ENCODE measurements around the gene RAVER2. TPM values are rescaled to one million over a fixed set of nuclear protein-coding genes. Genes with fewer than 3 reads are reported as not detected.

The RAVER2 gene
- total RNA-seq, 1 experiment from 2014 or later, result 13.3 TPM

DNA sequence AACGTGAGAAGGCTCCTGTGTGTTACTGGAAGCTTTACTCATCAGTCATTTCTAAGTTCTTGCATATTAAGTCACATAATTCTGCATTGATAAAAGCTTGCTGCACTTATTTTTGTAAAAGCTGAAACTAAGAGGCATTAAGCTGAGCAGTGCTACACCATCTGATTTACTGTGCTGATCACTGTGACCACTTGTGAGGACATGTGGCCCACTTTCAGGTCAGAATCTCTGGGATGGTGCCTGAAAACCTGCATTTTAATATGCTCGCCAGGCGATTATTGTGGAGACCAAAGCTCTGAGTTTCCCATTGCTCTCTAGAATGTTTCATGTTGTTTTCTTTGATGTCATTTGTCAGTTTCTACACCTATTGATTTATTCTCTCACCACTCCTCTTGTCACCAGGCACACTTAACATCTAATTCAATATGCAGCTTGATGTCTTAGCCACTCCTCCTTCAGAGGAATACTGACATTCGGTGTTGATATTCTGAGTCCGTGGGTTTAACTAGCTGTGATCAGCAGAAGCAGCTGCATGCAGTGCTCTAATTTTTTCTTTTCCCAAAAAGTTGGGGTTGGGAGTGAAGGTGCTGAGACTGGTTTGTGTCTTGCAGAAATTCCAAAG is 85.3 kb downstream of the RAVER2 start:
- Histone ChIP-seq H3K79me1 (ENCODE audit: insufficient read depth, low read depth, low read length, poor library complexity, severe bottlenecking) (no peaks in the 10 kb centered on the region), H4K20me1 (ENCODE audit: control insufficient read depth, insufficient read depth, insufficient read length) (no peaks in the 10 kb centered on the region), H3K79me2 (ENCODE audit: insufficient read depth, low read length) (no peaks in the 10 kb centered on the region), H3K4me2 (ENCODE audit: insufficient read depth, insufficient read length, low read length) (no peak overlapping the region), H2BK120ac (ENCODE audit: low read depth, low read length, poor library complexity, severe bottlenecking) (no peak overlapping the region), H2BK20ac (ENCODE audit: low read depth, low read length, poor library complexity, severe bottlenecking) (no peak overlapping the region), H3K27me3 (ENCODE audit: insufficient read depth, low read length) (no peaks in the 10 kb centered on the region), H3K9ac (ENCODE audit: extremely low read depth, insufficient read length, low read length) (no peak overlapping the region), H2BK12ac (ENCODE audit: insufficient read length, low read depth, low read length) (no peak overlapping the region), H3K4me1 (ENCODE audit: insufficient read depth, low read length) (no peaks in the 10 kb centered on the region), H3K23me2 (ENCODE audit: insufficient read length, low read depth, low read length, poor library complexity, severe bottlenecking) (no peaks in the 10 kb centered on the region), H4K8ac (replicated peaks; ENCODE audit: insufficient read length, low read depth, low read length) (no peak overlapping the region), H4K91ac (ENCODE audit: insufficient read length, low read depth, low read length) (no peak overlapping the region), H3K4ac (ENCODE audit: low read depth, low read length) (no peak overlapping the region), H3K9me3 (ENCODE audit: control insufficient read depth, low read depth, low read length) (no peaks in the 10 kb centered on the region), H2BK5ac (ENCODE audit: insufficient read length, low read length) (no peak overlapping the region), H3K56ac (ENCODE audit: insufficient read length, low read depth, low read length) (no peak overlapping the region), H2BK15ac (ENCODE audit: low read depth, low read length) (no peak overlapping the region), H3K27ac (ENCODE audit: insufficient read length, low read depth, low read length) (no peak overlapping the region), H3K14ac (ENCODE audit: insufficient read depth, low read length) (no peak overlapping the region), H2AK5ac (ENCODE audit: insufficient read length, low read length) (no peak overlapping the region), H2AFZ (ENCODE audit: low read length) (no peak overlapping the region), H3K23ac (ENCODE audit: insufficient read length, low read depth, low read length) (no peak overlapping the region), H4K5ac (ENCODE audit: insufficient read length, low read depth, low read length) (no peak overlapping the region), H3T11ph (ENCODE audit: low read length) (no peak overlapping the region), H3K18ac (ENCODE audit: insufficient read length, low read depth, low read length) (no peak overlapping the region)
- no peak for DNase-seq
- H3K27me3 Mint-ChIP-seq (ENCODE audit: low read depth), result no peaks in the 10 kb centered on the region
- no peak overlapping the region for H3K4me3 Mint-ChIP-seq
- H3K27ac Mint-ChIP-seq, result no peak overlapping the region
- no CpG with 5 or more reads among the region's 5 CpGs for WGBS (ENCODE audit: extremely low coverage, insufficient read length, low lambda C conversion rate)
- TF ChIP-seq, protein P1, sequence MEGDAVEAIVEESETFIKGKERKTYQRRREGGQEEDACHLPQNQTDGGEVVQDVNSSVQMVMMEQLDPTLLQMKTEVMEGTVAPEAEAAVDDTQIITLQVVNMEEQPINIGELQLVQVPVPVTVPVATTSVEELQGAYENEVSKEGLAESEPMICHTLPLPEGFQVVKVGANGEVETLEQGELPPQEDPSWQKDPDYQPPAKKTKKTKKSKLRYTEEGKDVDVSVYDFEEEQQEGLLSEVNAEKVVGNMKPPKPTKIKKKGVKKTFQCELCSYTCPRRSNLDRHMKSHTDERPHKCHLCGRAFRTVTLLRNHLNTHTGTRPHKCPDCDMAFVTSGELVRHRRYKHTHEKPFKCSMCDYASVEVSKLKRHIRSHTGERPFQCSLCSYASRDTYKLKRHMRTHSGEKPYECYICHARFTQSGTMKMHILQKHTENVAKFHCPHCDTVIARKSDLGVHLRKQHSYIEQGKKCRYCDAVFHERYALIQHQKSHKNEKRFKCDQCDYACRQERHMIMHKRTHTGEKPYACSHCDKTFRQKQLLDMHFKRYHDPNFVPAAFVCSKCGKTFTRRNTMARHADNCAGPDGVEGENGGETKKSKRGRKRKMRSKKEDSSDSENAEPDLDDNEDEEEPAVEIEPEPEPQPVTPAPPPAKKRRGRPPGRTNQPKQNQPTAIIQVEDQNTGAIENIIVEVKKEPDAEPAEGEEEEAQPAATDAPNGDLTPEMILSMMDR (conservative IDR thresholded peaks at IDR 0.05), result no peak
- no peaks in the 10 kb centered on the region for H3K9me3 Mint-ChIP-seq
- H3K36me3 Mint-ChIP-seq (ENCODE audit: insufficient read depth in 1 of 3, low read depth in 3 of 3), result peaks cover 0 to 11% (median 0%) of the 10 kb centered on the region in 3 experiments; a peak in 1 of 7 replicates
- H3K4me1 Mint-ChIP-seq, result peaks cover 4 to 6% of the 10 kb centered on the region in 2 experiments; a peak in 3 of 4 replicates

Data from H9 (cell line).